ENCODE measurements around the gene CC2D2A. TPM values are rescaled to one million over a fixed set of nuclear protein-coding genes. Genes with fewer than 3 reads are reported as not detected.

The CC2D2A gene
- total and polyA plus RNA-seq, 9 of the 15 experiments (the other 6 are each of a cell fraction or from before 2014, with no cell fraction given), result 0.36 to 2.5 (median 1.6) TPM

DNA sequence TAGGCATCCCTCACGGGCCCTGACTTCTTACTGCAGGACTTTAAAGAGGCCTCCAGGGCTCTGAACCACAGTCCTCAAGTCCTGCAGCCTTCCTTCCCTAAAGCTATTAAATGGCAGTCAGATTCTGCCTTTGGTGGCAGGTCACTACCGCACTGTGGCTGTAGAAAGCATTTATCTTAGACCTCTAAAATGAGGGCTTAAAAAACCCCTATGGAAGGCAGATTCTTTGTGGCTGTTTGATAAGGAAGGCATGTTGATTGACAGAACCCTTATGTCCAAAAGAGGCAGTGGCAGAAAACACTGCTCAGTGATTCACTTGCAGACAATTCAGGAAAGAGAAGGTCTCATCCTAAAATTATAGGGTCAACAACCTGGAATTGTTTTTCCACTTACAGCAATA is 106.3 kb downstream of the CC2D2A start:
- H3K4me2 ChIP-seq (ENCODE audit: insufficient read depth, low read length), result no peak overlapping the region
- in situ Hi-C loops (cut with MboI) (no loop called here), intact Hi-C loops (cut with micrococcal nuclease) (no loop called here)
- FAIRE-seq (peak; percentile 52), ATAC-seq (peak; percentile 74), DNase-seq (ENCODE audit: extremely low read depth in 1 of 4, low spot score in 3 of 4) (peak in 1 of 4 experiments; percentile 21)
- no peak overlapping the region for H3K4me3 ChIP-seq
- H4K20me1 ChIP-seq (replicated peaks; ENCODE audit: control insufficient read depth, insufficient read depth, low read length), result no peaks in the 10 kb centered on the region
- ChIA-PET POLR2A (no interaction called here), CTCF (ENCODE audit: low intra/inter-chr PET ratio) (no interaction called here)
- no peaks in the 10 kb centered on the region for H3K79me2 ChIP-seq (ENCODE audit: control insufficient read depth, insufficient read depth, low read length)
- no peaks in the 10 kb centered on the region for H3K9me1 ChIP-seq (ENCODE audit: control insufficient read depth, insufficient read depth, low read length)
- no peaks in the 10 kb centered on the region for H3K9me3 ChIP-seq (replicated peaks; ENCODE audit: control insufficient read depth, insufficient read depth, low read depth, low read length)
- no peak overlapping the region for H3K9ac ChIP-seq (ENCODE audit: insufficient read depth in 1 of 2, low read depth in 2 of 2, low read length in 2 of 2)
- 12% methylated on average over 2 of the region's 2 CpGs for WGBS (ENCODE audit: insufficient coverage, low coverage, missing lambda C conversion rate)
- no peaks in the 10 kb centered on the region for H3K27me3 ChIP-seq (ENCODE audit: control insufficient read depth in 2 of 2, insufficient read depth in 2 of 2, low read length in 2 of 2)
- no peak overlapping the region for H2AFZ ChIP-seq (ENCODE audit: low read depth, low read length)
- H3K27ac ChIP-seq (ENCODE audit: extremely low read depth, low read depth, low read length), result no peak overlapping the region
- BruUV-seq (replicated peaks), result no TSS peak
- no peaks in the 10 kb centered on the region; a peak in 1 of 5 replicates for H3K4me1 ChIP-seq (replicated peaks in 1 of 2; ENCODE audit: control insufficient read depth in 2 of 2, insufficient read depth in 2 of 2, low read length in 2 of 2)
- H3K36me3 ChIP-seq (ENCODE audit: control insufficient read depth, insufficient read depth, low read length), result no peaks in the 10 kb centered on the region
- TF ChIP-seq, protein P1, sequence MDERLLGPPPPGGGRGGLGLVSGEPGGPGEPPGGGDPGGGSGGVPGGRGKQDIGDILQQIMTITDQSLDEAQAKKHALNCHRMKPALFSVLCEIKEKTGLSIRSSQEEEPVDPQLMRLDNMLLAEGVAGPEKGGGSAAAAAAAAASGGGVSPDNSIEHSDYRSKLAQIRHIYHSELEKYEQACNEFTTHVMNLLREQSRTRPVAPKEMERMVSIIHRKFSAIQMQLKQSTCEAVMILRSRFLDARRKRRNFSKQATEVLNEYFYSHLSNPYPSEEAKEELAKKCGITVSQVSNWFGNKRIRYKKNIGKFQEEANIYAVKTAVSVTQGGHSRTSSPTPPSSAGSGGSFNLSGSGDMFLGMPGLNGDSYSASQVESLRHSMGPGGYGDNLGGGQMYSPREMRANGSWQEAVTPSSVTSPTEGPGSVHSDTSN (CRISPR knock-in tag; IDR thresholded peaks at IDR 0.05; ENCODE audit: low read depth), result no peak
- TF ChIP-seq, protein P1 (tag; conservative IDR thresholded peaks at IDR 0.05; ENCODE audit: low read depth), result 0 out of 2 replicates have a peak, but pooled peaks have one; percentile 22
- TF ChIP-seq, protein P2, sequence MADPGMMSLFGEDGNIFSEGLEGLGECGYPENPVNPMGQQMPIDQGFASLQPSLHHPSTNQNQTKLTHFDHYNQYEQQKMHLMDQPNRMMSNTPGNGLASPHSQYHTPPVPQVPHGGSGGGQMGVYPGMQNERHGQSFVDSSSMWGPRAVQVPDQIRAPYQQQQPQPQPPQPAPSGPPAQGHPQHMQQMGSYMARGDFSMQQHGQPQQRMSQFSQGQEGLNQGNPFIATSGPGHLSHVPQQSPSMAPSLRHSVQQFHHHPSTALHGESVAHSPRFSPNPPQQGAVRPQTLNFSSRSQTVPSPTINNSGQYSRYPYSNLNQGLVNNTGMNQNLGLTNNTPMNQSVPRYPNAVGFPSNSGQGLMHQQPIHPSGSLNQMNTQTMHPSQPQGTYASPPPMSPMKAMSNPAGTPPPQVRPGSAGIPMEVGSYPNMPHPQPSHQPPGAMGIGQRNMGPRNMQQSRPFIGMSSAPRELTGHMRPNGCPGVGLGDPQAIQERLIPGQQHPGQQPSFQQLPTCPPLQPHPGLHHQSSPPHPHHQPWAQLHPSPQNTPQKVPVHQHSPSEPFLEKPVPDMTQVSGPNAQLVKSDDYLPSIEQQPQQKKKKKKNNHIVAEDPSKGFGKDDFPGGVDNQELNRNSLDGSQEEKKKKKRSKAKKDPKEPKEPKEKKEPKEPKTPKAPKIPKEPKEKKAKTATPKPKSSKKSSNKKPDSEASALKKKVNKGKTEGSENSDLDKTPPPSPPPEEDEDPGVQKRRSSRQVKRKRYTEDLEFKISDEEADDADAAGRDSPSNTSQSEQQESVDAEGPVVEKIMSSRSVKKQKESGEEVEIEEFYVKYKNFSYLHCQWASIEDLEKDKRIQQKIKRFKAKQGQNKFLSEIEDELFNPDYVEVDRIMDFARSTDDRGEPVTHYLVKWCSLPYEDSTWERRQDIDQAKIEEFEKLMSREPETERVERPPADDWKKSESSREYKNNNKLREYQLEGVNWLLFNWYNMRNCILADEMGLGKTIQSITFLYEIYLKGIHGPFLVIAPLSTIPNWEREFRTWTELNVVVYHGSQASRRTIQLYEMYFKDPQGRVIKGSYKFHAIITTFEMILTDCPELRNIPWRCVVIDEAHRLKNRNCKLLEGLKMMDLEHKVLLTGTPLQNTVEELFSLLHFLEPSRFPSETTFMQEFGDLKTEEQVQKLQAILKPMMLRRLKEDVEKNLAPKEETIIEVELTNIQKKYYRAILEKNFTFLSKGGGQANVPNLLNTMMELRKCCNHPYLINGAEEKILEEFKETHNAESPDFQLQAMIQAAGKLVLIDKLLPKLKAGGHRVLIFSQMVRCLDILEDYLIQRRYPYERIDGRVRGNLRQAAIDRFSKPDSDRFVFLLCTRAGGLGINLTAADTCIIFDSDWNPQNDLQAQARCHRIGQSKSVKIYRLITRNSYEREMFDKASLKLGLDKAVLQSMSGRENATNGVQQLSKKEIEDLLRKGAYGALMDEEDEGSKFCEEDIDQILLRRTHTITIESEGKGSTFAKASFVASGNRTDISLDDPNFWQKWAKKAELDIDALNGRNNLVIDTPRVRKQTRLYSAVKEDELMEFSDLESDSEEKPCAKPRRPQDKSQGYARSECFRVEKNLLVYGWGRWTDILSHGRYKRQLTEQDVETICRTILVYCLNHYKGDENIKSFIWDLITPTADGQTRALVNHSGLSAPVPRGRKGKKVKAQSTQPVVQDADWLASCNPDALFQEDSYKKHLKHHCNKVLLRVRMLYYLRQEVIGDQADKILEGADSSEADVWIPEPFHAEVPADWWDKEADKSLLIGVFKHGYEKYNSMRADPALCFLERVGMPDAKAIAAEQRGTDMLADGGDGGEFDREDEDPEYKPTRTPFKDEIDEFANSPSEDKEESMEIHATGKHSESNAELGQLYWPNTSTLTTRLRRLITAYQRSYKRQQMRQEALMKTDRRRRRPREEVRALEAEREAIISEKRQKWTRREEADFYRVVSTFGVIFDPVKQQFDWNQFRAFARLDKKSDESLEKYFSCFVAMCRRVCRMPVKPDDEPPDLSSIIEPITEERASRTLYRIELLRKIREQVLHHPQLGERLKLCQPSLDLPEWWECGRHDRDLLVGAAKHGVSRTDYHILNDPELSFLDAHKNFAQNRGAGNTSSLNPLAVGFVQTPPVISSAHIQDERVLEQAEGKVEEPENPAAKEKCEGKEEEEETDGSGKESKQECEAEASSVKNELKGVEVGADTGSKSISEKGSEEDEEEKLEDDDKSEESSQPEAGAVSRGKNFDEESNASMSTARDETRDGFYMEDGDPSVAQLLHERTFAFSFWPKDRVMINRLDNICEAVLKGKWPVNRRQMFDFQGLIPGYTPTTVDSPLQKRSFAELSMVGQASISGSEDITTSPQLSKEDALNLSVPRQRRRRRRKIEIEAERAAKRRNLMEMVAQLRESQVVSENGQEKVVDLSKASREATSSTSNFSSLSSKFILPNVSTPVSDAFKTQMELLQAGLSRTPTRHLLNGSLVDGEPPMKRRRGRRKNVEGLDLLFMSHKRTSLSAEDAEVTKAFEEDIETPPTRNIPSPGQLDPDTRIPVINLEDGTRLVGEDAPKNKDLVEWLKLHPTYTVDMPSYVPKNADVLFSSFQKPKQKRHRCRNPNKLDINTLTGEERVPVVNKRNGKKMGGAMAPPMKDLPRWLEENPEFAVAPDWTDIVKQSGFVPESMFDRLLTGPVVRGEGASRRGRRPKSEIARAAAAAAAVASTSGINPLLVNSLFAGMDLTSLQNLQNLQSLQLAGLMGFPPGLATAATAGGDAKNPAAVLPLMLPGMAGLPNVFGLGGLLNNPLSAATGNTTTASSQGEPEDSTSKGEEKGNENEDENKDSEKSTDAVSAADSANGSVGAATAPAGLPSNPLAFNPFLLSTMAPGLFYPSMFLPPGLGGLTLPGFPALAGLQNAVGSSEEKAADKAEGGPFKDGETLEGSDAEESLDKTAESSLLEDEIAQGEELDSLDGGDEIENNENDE (IDR thresholded peaks at IDR 0.05; ENCODE audit: low read depth, low read length), result no peak
- TF ChIP-seq, protein P3, sequence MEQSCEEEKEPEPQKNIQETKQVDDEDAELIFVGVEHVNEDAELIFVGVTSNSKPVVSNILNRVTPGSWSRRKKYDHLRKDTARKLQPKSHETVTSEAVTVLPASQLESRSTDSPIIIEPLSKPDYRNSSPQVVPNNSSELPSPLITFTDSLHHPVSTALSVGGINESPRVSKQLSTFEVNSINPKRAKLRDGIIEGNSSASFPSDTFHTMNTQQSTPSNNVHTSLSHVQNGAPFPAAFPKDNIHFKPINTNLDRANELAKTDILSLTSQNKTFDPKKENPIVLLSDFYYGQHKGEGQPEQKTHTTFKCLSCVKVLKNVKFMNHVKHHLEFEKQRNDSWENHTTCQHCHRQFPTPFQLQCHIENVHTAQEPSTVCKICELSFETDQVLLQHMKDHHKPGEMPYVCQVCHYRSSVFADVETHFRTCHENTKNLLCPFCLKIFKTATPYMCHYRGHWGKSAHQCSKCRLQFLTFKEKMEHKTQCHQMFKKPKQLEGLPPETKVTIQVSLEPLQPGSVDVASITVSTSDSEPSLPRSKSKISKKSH (CRISPR knock-in tag; IDR thresholded peaks at IDR 0.05), result no peak
- peak; percentile 60; the same call in 1 of the 2 replicates for TF ChIP-seq ZNF766 (CRISPR knock-in tag; conservative IDR thresholded peaks at IDR 0.05)
- TF ChIP-seq SREBF2 (CRISPR knock-in tag; IDR thresholded peaks at IDR 0.05), result no peak
- peak; percentile 61 for TF ChIP-seq MEIS2 (IDR thresholded peaks at IDR 0.05; ENCODE audit: partially characterized antibody)

Data from K562 (cell line).